Measurements from ENCODE around the gene NDE1. TPM values are rescaled to one million over a fixed set of nuclear protein-coding genes. Genes with fewer than 3 reads are reported as not detected.

Gene NDE1
- polyA plus RNA-seq, 1 donor (not counting 4 experiments of a cell fraction or from before 2014, with no cell fraction given), result 37.8 TPM

DNA sequence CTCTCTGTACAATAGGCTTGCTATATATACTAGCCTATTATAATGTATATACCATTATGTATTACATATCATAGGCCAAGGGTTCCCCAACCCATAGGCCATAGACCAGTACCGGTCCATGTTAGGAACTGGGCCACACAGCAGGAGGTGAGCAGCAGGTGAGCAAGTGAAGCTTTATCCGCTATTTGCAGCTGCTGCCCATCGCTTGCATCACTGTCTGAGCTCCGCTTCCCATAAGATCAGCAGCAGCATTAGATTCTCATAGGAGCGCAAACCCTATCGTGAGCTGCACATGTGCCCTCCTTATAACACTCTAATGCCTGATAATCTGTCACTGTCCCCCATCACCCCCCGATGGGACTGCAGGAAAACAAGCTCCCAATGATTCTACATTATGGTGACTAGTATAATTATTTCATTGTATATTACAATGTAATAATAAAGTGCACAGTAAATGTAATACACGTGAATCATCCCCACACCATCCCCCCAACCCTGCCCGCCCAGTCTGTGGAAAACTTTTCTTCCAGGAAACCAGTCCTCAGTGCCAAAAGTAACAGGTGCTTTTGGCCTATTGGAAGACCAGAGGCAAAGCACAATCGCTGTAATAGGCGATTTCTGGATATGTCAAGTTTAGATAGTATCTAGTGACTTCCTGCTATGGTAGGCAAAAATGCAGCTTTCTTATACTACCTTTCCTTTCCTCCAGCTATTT is 122.7 kb downstream of the NDE1 start:
- dilution Hi-C loops (cut with MboI; ENCODE audit: extremely low pct_ligation_motif_present, low sequenced_read_pairs), result no loop called here
- no peaks in the 10 kb centered on the region for H3K36me3 ChIP-seq (ENCODE audit: control insufficient read depth in 2 of 2, extremely low read depth in 1 of 2, insufficient read depth in 2 of 2, low read length in 2 of 2)
- no peak overlapping the region for H3K9ac ChIP-seq (ENCODE audit: control insufficient read depth, extremely low read depth, insufficient read depth, low read length)
- no peak overlapping the region for H2AFZ ChIP-seq (ENCODE audit: control insufficient read depth, low read length)
- H3K9me1 ChIP-seq (ENCODE audit: control insufficient read depth, extremely low read depth, insufficient read depth, low read length), result no peaks in the 10 kb centered on the region
- H3K4me3 ChIP-seq (ENCODE audit: control insufficient read depth in 2 of 3, extremely low read depth in 1 of 3, insufficient read depth in 2 of 3, low read depth in 1 of 3, low read length in 3 of 3), result no peak overlapping the region
- peaks cover 11% of the 10 kb centered on the region for H3K27me3 ChIP-seq (ENCODE audit: control insufficient read depth, extremely low read depth, insufficient read depth, low read length)
- TF ChIP-seq EZH2 (IDR thresholded peaks at IDR 0.05; ENCODE audit: low read length) (no peak), CTCF (optimal IDR thresholded peaks at IDR 0.05 in 1 of 3, IDR thresholded peaks at IDR 0.05 in 1 of 3, conservative IDR thresholded peaks at IDR 0.05 in 1 of 3; ENCODE audit: extremely low read depth in 1 of 3, insufficient read depth in 2 of 3, low read length in 3 of 3) (no peak)
- H3K79me2 ChIP-seq (ENCODE audit: control insufficient read depth, insufficient read depth, low read length), result no peaks in the 10 kb centered on the region
- no peak for FAIRE-seq
- H4K20me1 ChIP-seq (ENCODE audit: control insufficient read depth, extremely low read depth, insufficient read depth, low read length), result no peaks in the 10 kb centered on the region
- no peak for DNase-seq (ENCODE audit: low read depth, low spot score)
- H3K4me2 ChIP-seq (ENCODE audit: control insufficient read depth, extremely low read depth, insufficient read depth, low read depth, low read length), result no peak overlapping the region
- H3K27ac ChIP-seq (ENCODE audit: control insufficient read depth, insufficient read depth, low read length), result no peak overlapping the region
- H3K9me3 ChIP-seq (ENCODE audit: control insufficient read depth, low read depth, low read length), result no peaks in the 10 kb centered on the region
- no peaks in the 10 kb centered on the region for H3K4me1 ChIP-seq (ENCODE audit: control insufficient read depth, extremely low read depth, insufficient read depth, low read length)

GRCh38 chr16:15773968-15774367 is 123.9 kb downstream of the NDE1 start:
- no peak overlapping the region for H3K27ac ChIP-seq (ENCODE audit: control insufficient read depth, insufficient read depth, low read length)
- no peak for DNase-seq (ENCODE audit: low read depth, low spot score)
- no peaks in the 10 kb centered on the region for H4K20me1 ChIP-seq (ENCODE audit: control insufficient read depth, extremely low read depth, insufficient read depth, low read length)
- no peaks in the 10 kb centered on the region for H3K9me3 ChIP-seq (ENCODE audit: control insufficient read depth, low read depth, low read length)
- no peak for FAIRE-seq
- no peaks in the 10 kb centered on the region for H3K79me2 ChIP-seq (ENCODE audit: control insufficient read depth, insufficient read depth, low read length)
- no peaks in the 10 kb centered on the region for H3K9me1 ChIP-seq (ENCODE audit: control insufficient read depth, extremely low read depth, insufficient read depth, low read length)
- no peak overlapping the region for H3K4me2 ChIP-seq (ENCODE audit: control insufficient read depth, extremely low read depth, insufficient read depth, low read depth, low read length)
- H3K4me1 ChIP-seq (ENCODE audit: control insufficient read depth, extremely low read depth, insufficient read depth, low read length), result no peaks in the 10 kb centered on the region
- no peak overlapping the region for H3K9ac ChIP-seq (ENCODE audit: control insufficient read depth, extremely low read depth, insufficient read depth, low read length)
- peaks cover 11% of the 10 kb centered on the region for H3K27me3 ChIP-seq (ENCODE audit: control insufficient read depth, extremely low read depth, insufficient read depth, low read length)
- H2AFZ ChIP-seq (ENCODE audit: control insufficient read depth, low read length), result no peak overlapping the region
- no peak overlapping the region for H3K4me3 ChIP-seq (ENCODE audit: control insufficient read depth in 2 of 3, extremely low read depth in 1 of 3, insufficient read depth in 2 of 3, low read depth in 1 of 3, low read length in 3 of 3)
- dilution Hi-C loops (cut with MboI; ENCODE audit: extremely low pct_ligation_motif_present, low sequenced_read_pairs), result no loop called here
- TF ChIP-seq CTCF (optimal IDR thresholded peaks at IDR 0.05 in 1 of 3, IDR thresholded peaks at IDR 0.05 in 1 of 3, conservative IDR thresholded peaks at IDR 0.05 in 1 of 3; ENCODE audit: extremely low read depth in 1 of 3, insufficient read depth in 2 of 3, low read length in 3 of 3) (no peak), EZH2 (IDR thresholded peaks at IDR 0.05; ENCODE audit: low read length) (no peak)
- H3K36me3 ChIP-seq (ENCODE audit: control insufficient read depth in 2 of 2, extremely low read depth in 1 of 2, insufficient read depth in 2 of 2, low read length in 2 of 2), result no peaks in the 10 kb centered on the region

All from keratinocyte (primary cell).